SU-DHL-6 (cell line): Measurements from ENCODE around the gene AHSA1.

Experiments used
- CTCF ChIP-seq: fragments of 200-600 bp; sonication (generic); IDR thresholded peaks from one replicate; pipeline ENCODE4 v1.5.1; 2017; ENCODE audit warnings: antibody characterized with exemption, mild to moderate bottlenecking, low read length, moderate library complexity; ENCODE audit not compliant: insufficient read depth, poor library complexity, severe bottlenecking
- EZH2phosphoT487 ChIP-seq: fragments of 200-600 bp; sonication (generic), shearing (Covaris generic); conservative IDR thresholded peaks from 2 replicates; pipeline ENCODE4 v1.6.1; 2018; ENCODE audit warnings: mild to moderate bottlenecking, antibody characterized with exemption, low read length, moderate library complexity, mixed read lengths

- no peak for TF ChIP-seq CTCF
- no peak for TF ChIP-seq EZH2phosphoT487
These were observed 31.5 kb upstream of the AHSA1 start for GRCh38 chr14:77426396-77426795.
